ENCODE results near the gene IMPDH2.
A peak's percentile ranks its signal among the peaks of the same experiment; 100 is the strongest.

Gene IMPDH2

DNA sequence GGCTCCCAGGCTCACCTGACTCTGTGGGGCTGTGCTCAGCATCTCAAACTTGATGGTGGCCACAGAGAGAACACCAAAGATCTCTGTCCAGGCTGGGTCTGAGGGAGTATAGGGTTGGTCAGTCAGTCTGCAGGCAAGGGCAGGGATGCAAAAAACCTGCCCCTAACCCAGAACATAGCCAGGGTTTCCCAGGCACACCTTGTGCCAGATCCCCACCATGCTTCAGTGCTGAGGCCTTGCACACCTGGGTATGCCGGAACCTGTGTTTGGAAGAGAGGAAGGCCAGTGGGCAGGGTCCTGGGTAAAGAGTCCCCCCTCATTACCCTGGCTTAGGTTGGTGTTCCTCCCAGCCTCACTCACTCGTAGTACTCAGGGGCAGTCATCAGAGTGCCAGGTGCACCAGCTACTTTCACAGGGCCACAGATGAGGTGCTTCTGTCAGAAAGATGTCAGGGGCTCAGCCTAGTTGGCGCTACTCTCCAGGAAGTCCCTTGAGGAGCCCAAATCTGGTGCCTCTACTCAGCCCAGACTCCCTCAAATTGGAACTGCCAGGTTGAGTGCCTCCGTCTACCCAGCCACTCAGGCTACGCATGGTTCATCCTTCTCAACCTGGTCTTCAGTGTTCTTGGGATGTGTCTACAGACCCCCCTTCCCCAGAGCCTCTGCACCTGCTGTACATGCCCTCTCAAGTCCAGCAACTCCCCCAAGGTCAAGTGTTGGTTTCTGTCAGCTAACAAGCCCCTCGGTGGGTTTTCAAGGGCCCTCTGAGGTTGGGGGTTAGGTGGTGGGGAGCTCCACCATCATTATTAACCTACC, 12.6 kb downstream of the IMPDH2 start:
- H3K27me3 ChIP-seq (ENCODE audit: insufficient read depth, low read depth) = no peaks in the 10 kb centered on the region
- peak overlapping the region; percentile 53; the same call in 1 of the 2 replicates for H3K4me2 ChIP-seq
- TF ChIP-seq, protein P1, sequence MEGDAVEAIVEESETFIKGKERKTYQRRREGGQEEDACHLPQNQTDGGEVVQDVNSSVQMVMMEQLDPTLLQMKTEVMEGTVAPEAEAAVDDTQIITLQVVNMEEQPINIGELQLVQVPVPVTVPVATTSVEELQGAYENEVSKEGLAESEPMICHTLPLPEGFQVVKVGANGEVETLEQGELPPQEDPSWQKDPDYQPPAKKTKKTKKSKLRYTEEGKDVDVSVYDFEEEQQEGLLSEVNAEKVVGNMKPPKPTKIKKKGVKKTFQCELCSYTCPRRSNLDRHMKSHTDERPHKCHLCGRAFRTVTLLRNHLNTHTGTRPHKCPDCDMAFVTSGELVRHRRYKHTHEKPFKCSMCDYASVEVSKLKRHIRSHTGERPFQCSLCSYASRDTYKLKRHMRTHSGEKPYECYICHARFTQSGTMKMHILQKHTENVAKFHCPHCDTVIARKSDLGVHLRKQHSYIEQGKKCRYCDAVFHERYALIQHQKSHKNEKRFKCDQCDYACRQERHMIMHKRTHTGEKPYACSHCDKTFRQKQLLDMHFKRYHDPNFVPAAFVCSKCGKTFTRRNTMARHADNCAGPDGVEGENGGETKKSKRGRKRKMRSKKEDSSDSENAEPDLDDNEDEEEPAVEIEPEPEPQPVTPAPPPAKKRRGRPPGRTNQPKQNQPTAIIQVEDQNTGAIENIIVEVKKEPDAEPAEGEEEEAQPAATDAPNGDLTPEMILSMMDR (conservative IDR thresholded peaks at IDR 0.05; ENCODE audit: low read depth, low read length) = no peak
- H3K9ac ChIP-seq = no peak overlapping the region
- no peak overlapping the region for H2AFZ ChIP-seq (ENCODE audit: low read depth)
- H3K79me2 ChIP-seq (ENCODE audit: insufficient read depth, low read depth) = peaks cover 8% of the 10 kb centered on the region; the same call in 1 of the 2 replicates
- no peak overlapping the region for H3K27ac ChIP-seq
- H4K20me1 ChIP-seq (ENCODE audit: insufficient read depth) = no peaks in the 10 kb centered on the region
- H3K36me3 ChIP-seq (ENCODE audit: insufficient read depth) = no peaks in the 10 kb centered on the region
- H3K4me3 ChIP-seq (IDR thresholded peaks at IDR 0.05; ENCODE audit: insufficient read depth, low read depth, low read length) = no peak overlapping the region
- H3K4me1 ChIP-seq (ENCODE audit: low read depth, poor library complexity, severe bottlenecking) = peaks cover 13% of the 10 kb centered on the region

DNA sequence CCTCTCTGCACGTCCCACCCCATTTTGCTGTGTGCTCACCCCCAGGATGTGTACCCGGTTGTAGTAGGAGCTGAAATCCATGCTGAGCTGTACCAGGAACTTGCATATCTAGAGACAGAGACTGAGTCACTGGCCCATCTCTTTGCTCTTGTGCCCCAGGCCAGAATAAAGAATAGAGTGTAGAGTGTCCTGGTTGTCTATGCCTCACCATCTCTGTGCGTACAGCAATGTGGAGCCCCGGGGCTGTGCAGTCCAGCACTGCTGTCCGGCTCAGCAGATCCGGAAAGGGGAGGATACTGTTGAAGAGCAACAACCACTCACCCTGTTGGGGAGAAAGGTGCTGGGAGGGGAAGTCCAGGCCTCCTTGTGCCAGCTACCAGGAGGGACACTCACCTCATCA, 13.4 kb downstream of the IMPDH2 start:
- Histone ChIP-seq H3K27ac (no peak overlapping the region), H3K36me3 (ENCODE audit: insufficient read depth) (no peaks in the 10 kb centered on the region), H3K4me2 (no peak overlapping the region), H3K27me3 (ENCODE audit: insufficient read depth, low read depth) (no peaks in the 10 kb centered on the region), H3K79me2 (ENCODE audit: insufficient read depth, low read depth) (peaks cover 8% of the 10 kb centered on the region; the same call in 1 of the 2 replicates), H3K9ac (no peak overlapping the region), H3K4me1 (ENCODE audit: low read depth, poor library complexity, severe bottlenecking) (peaks cover 13% of the 10 kb centered on the region), H2AFZ (ENCODE audit: low read depth) (no peak overlapping the region), H3K4me3 (IDR thresholded peaks at IDR 0.05; ENCODE audit: insufficient read depth, low read depth, low read length) (no peak overlapping the region), H4K20me1 (ENCODE audit: insufficient read depth) (no peaks in the 10 kb centered on the region)
- TF ChIP-seq, protein P1 (conservative IDR thresholded peaks at IDR 0.05; ENCODE audit: low read depth, low read length) = no peak

DNA sequence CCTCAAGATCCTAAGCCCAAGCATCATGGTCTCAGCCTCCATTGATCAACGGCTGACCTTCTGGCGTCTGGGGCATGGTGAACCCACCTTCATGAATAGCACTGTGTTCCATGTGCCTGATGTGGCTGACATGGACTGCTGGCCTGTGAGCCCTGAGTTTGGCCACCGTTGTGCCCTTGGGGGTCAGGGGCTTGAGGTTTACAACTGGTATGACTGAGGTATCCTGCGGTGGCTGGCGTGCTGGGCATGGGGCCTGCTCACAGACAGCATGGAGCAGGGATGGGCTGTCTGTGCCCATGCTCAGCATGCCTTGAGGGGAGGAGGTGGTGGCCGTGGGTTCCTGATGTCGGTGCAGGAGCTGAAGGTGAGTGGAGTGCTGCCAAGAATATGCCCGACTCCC, 14.1 kb downstream of the IMPDH2 start:
- no peaks in the 10 kb centered on the region for H3K27me3 ChIP-seq (ENCODE audit: insufficient read depth, low read depth)
- TF ChIP-seq, protein P1 (conservative IDR thresholded peaks at IDR 0.05; ENCODE audit: low read depth, low read length) = no peak
- H3K9ac ChIP-seq = no peak overlapping the region
- no peak overlapping the region for H2AFZ ChIP-seq (ENCODE audit: low read depth)
- H3K27ac ChIP-seq = no peak overlapping the region
- no peak overlapping the region for H3K4me3 ChIP-seq (IDR thresholded peaks at IDR 0.05; ENCODE audit: insufficient read depth, low read depth, low read length)
- H3K79me2 ChIP-seq (ENCODE audit: insufficient read depth, low read depth) = peaks cover 8% of the 10 kb centered on the region; the same call in 1 of the 2 replicates
- no peak overlapping the region for H3K4me2 ChIP-seq
- no peaks in the 10 kb centered on the region for H3K36me3 ChIP-seq (ENCODE audit: insufficient read depth)
- no peaks in the 10 kb centered on the region for H4K20me1 ChIP-seq (ENCODE audit: insufficient read depth)
- H3K4me1 ChIP-seq (ENCODE audit: low read depth, poor library complexity, severe bottlenecking) = peaks cover 13% of the 10 kb centered on the region

DNA sequence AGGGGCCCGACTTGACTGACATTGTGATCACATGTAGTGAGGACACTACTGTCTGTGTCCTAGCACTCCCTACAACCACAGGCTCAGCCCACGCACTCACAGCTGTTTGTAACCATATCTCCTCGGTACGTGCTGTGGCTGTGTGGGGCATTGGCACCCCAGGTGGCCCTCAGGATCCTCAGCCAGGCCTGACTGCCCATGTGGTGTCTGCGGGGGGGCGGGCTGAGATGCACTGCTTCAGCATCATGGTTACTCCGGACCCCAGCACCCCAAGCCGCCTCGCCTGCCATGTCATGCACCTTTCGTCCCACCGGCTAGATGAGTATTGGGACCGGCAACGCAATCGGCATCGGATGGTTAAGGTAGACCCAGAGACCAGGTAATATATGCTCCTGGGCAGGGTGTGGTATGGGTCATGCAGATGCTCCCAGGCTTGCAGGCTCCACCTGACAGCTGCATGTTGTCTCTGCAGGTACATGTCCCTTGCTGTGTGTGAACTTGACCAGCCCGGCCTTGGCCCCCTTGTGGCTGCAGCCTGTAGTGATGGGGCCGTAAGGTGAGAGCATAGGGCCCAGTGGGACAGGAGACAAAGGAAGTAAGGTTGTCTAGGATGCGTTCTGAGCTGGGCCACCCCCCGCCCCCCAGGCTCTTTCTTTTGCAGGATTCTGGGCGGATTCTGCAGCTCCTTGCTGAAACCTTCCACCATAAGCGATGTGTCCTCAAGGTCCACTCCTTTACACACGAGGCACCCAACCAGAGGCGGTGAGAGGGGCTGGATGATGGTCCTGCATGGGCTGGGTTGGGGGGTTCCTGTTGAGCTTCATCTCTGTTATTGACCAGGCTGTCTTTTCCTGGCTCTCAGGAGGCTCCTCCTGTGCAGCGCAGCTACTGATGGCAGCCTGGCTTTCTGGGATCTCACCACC, 15.2 kb downstream of the IMPDH2 start:
- H3K79me2 ChIP-seq (ENCODE audit: insufficient read depth, low read depth) = peaks cover 6% of the 10 kb centered on the region; the same call in 1 of the 2 replicates

More for the DNA sequence above, 15.2 kb downstream of the IMPDH2 start:
- TF ChIP-seq, protein P1 (conservative IDR thresholded peaks at IDR 0.05; ENCODE audit: low read depth, low read length) = peak; percentile 54
- Histone ChIP-seq H3K27me3 (ENCODE audit: insufficient read depth, low read depth) (no peaks in the 10 kb centered on the region), H3K36me3 (ENCODE audit: insufficient read depth) (no peaks in the 10 kb centered on the region), H3K9ac (no peak overlapping the region), H2AFZ (ENCODE audit: low read depth) (no peak overlapping the region), H3K4me1 (ENCODE audit: low read depth, poor library complexity, severe bottlenecking) (peaks cover 6% of the 10 kb centered on the region), H4K20me1 (ENCODE audit: insufficient read depth) (no peaks in the 10 kb centered on the region), H3K4me2 (no peak overlapping the region), H3K27ac (no peak overlapping the region), H3K4me3 (IDR thresholded peaks at IDR 0.05; ENCODE audit: insufficient read depth, low read depth, low read length) (no peak overlapping the region)

All from KMS-11 (cell line).